GM19452 (cell line): ENCODE measurements around the gene HIP1R.

Source experiments
- ATAC-seq: cut with Tn5 transposase; IDR thresholded peaks from one replicate; pipeline ENCODE4 v1.9.1; 2021; ENCODE audit not compliant: unreplicated experiment

Gene HIP1R

DNA sequence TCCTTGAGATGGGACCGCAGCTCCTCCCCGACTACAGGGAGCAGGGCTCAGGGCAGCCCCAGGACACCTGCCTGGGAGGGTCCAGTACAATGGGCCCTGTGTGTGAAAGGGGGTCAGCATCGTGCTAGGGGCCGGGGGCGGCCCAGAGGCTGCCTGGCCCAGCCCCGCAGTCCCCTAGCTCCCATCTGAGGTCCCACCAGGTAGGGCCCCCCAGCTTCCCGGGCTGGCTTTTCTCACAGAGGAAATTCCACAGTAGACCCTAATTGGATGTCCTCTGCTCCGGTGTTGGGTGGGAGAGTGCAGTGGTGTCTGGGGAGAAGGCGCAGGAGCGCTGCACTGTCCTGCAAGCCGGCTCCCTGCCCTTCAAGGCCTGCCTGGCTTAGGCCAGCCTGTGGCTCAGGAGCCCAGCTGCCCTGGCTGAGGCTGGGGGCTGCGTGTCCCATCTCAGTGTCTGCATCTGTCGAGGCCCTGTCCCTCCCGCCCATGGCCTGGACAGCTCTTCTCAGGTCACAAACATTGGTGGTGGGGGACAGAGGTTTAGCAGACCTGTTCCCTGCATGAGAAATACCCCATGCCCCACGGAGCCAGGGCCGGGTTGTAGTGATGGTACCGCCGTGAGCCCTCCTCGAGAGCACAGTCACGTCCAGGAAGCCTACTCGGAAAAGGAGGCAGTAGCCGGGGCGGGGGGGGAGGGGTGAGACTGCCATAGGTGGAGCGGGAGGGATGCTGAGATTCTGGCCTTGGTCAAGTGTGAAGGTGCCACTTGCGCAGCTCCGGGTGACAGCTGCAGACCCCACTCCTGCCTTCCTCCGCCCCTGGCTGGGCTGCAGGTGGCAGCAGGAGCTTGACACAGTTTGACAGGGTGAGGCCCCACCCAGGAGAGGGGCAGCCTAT is 11.6 kb downstream of the HIP1R start:
- no peak for ATAC-seq

DNA sequence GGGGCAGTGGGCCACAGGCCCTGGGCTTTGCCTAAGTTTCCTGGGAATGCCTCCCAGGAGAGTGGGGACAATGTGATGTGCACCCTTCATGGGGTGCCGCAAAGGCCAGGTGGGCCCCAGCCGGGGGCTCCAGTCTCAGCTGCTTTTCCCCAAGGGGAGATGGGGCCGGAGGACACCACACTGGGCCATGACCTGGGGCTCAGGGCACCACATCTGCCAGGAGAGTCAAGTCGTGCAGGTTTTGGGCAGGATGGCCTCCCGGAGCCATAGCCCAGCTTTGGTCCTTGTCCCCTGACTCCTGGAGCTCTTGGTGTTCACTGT is 12.2 kb downstream of the HIP1R start:
- no peak for ATAC-seq

DNA sequence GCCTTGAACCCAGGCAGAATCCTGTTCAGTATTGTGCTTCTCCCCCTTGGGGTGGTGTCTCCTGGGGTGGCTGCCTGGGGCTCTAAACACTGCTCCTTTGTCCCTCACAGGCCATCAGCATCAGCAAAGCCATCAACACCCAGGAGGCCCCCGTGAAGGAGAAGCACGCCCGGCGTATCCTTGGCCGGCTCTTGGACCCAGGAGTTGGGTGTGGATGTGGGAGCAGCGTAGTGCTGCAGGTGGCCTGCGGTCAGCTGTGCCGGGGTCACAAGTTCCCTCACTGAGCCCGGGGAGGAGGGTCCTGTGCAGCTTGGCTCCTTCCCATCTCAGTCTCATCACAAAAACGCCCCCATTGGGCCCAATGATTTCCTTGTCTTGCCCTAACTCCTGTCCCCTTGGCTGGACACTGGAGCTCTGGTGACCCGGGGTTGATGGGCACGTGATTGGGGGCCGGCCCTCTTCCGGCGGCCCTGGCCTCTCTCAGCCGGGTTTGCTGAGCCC is 12.7 kb downstream of the HIP1R start:
- no peak for ATAC-seq

DNA sequence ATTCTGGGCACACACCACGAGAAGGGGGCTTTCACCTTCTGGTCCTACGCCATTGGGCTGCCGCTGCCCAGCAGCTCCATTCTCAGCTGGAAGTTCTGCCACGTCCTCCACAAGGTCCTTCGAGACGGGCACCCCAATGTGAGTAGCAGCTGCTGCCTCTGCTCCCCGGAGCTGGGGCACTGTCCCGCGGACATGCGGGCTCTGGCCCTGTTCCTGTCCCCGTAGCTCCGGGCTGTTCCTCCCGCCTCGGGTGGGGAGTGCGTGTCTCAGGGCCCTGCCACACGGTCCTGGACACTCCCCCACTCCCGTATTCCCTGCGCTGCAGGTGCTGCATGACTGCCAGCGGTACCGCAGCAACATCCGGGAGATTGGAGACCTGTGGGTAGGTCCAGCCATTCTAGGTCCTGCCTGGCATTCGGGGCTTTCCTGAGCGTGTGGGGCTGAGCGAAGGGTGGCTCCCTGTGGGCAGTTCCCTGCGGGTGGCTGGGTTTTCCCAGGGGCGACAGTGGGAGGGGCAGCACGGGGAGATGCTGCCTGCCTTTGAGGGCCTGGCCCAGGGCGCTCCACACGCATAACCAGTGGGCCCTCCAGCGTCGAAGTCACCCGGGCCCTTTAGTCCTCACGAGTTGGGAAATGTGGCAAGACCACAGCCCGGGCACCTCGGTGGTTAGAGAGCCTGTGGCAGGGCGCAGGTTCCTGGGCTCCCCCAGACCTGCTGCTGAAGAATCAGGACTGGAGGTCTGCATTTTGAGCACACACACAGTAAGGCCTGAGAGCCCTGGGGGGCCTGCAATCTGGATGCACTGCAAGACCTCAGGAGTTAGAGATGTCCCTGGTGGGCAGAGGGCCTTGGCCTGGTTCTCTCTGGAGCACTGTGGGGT is 13.5 kb downstream of the HIP1R start:
- ATAC-seq: no peak

DNA sequence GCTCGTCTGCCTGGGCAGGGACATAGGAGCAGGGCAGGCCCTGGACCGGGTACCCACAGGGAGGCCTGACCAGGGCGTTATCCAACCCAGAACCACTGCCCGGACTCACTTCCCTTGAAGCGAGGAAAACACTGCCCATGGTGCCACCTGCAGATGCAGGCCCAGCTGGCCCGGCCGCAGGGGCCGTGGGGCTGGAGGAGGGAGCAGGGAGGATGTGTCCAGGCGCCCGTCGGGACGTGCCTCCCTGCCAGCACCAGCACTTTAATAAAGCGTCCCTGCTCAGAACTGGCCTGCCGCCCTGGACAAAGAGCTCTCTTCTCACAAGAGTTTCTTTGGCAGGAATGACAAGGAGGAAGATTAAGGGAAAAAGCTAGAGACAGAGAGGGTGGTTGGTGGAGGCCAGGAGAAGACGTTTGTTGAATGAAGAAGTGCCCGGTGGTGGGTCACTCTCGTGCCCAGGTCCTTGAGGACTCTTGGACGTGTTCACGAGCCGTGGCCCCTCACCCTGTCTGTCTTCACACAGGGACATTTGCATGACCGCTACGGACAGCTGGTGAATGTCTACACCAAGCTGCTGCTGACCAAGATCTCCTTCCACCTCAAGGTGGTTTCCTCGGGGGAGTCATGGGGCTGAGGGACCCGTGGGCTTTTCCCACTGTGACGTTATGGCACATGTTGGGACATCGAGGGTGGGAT is 14.2 kb downstream of the HIP1R start:
- ATAC-seq: no peak

DNA sequence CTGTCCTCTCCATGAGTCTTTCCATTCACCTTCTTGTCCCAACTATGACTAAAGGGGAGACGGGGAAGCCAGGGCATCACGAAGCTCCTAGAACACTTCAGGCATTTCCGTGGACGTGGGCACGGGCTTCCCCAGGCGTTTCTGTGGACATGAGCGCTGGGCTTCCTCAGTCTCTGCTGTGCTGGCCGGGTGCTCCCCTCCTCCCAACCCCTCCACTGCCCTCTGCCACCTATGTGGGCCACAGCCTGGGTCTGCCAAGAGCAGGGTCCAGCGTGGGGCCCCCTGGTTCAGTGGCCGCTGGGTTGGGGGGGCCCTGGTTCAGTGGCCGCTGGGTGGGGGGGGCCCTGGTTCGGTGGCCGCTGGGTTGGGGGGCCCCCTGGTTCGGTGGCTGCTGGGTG is 14.8 kb downstream of the HIP1R start:
- no peak for ATAC-seq

DNA sequence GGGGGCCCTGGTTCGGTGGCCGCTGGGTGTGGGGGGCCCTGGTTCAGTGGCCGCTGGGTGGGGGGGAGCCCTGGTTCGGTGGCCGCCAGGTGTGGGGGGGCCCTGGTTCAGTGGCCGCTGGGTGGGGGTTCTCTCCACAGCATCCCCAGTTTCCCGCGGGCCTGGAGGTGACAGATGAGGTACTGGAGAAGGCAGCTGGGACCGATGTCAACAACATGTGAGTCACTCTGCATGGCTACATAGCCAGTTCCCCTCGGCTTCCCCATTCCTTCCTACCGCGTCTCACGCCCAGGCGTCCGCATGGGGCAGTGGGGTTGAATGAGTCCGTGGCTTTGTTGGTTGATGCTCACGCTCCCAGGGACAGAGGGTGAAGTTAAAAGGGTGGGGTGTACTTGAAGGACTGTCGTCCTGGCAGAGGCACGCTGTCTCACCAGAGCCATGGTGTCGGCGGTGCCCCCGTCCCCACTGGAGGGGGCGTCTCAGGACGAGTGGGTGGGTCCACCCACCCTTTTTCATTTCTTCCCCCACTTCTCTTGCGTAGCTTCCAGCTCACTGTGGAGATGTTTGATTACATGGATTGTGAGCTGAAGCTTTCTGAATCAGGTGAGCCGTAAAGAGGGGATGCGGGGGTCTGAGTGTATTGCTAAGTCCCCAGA is 15.6 kb downstream of the HIP1R start:
- no peak for ATAC-seq

DNA sequence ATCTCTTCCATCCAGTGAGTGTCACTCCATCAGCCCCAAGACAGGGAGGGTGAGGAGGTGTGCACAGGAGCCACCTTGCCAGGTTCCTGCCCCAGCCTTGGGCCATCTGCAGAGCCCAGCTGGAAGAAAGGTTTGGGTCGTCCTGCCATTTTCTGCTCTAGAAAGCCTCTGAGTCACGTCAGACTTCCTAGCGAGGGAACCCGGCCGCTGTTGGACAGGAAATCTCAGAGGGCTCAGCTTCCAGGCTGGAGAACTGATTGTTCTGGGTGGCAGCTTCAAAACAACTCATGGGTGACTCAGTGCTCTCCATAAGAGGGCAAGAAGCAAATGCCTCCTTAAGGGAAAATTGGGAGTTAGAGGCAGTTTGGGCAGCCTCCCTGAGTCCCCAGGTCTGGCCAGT is 16.6 kb downstream of the HIP1R start:
- ATAC-seq: no peak

DNA sequence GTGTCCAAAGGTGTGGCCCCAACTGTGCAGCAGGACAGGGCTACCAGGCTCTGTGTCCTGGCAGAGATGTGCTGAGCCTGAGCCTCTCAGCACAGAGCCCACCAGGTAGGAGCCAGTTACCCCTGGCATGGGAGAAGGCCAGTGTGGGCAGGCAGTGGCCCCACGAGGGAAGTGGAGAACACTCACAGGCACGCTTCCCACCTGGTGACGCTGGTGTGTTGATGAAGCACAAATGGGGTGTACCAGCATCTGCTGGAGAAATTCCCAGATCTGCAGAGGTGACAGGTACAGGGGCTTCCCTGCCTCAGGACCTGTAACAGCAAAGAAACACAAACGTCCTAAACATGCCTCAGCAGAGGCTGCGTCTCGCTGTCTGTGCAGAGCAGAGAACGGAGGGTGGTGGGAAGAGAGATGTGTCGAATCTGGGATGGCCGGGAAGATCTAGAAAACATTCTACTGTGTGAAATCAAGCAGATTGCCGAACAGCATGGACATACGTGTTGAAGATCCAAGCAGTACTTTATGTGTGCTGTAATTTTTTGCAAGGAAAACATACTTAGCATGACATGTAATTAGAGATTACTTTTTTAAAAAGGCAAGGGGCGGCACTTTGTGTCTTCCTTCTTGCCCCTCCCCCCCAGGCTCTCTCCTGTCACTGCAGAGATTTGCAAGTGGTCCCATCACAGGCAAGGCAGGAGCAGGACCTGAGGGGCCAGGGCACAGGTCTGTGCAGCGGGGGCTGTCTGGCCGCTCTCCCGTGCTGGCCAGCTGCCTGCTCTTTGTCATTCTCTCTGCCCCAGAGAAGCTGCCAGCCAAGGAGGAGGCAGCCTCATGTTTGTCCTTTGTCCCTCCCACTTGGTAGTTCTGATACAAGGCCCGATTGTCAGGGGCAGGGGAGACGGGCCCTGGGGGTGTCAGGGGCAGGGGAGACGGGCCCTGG is 17.3 kb downstream of the HIP1R start:
- no peak for ATAC-seq

DNA sequence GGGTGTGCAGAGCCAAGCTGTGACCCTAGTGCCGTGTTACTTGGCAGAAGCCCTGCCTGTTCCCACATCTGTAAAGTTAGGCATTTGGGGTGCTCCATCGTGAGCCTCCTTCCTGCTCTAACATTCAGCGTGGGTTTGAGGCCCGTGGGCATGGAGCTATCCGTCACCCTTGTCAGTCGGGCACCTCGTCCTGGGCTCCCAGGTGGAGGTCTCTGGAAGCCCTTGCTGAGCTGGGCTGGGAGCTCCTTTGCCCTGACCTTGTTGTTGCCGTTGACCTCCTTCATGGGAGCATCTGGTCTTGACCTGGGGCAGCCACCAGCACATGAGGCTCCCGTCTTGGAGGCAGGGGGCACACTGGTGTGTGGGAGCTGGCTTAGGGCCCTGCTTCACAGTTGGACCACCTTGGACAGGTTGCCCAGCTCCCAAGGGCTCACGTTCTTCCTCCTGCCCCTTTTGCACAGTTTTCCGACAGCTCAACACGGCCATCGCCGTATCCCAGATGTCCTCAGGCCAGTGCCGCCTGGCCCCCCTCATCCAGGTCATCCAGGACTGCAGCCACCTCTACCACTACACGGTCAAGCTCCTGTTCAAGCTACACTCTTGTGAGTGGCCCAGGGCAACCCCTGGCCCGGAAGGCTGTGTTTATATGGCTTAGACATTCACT is 18.5 kb downstream of the HIP1R start:
- ATAC-seq: no peak

DNA sequence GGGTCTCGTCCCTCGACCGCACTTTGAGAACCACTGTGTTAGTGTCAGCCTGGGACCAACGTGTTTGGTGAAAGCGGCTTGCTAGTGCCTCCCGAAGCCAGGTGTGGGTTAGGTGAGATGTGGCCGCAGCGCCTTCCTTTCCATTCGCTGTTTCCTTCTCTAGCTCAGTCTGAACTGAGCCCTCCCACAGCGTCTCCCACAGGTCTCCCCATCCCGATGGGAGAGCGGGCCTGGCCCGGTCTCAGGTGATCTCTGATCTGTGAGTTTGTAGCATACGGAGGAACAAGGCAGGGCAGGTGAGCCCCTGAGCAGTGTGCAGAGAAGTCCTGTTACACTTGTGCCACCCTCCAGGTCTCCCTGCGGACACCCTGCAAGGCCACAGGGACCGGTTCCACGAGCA is 19.3 kb downstream of the HIP1R start:
- no peak for ATAC-seq

DNA sequence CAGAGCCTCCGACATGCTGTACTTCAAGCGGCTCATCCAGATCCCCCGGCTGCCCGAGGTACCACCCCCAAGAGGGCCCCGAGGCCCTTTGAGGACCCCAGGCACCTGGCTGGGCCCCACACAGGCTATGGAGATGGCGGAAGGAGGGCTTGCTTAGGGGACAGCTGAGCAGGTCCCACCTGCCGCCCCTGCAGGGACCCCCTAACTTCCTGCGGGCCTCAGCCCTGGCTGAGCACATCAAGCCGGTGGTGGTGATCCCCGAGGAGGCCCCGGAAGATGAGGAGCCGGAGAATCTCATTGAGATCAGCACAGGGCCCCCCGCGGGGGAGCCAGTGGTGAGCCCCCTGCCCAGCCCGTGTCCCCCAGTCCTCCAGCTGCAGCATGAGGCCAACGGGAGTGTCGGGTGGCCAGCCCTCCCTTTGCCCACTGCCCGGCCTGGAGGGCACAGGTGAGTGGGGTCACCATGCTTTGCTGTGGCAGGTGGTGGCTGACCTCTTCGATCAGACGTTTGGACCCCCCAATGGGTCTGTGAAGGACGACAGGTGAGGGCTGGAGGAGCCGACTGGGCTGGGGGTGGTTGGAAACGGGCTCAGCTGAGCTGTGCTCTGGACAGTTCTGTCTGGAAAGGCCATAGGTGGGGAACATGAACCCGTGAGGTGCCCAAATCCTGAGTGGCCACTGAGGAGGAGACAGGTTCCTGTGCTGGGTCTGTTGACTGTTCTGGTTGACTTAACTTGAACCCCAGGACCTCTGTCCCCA is 20.0 kb downstream of the HIP1R start:
- no peak for ATAC-seq

DNA sequence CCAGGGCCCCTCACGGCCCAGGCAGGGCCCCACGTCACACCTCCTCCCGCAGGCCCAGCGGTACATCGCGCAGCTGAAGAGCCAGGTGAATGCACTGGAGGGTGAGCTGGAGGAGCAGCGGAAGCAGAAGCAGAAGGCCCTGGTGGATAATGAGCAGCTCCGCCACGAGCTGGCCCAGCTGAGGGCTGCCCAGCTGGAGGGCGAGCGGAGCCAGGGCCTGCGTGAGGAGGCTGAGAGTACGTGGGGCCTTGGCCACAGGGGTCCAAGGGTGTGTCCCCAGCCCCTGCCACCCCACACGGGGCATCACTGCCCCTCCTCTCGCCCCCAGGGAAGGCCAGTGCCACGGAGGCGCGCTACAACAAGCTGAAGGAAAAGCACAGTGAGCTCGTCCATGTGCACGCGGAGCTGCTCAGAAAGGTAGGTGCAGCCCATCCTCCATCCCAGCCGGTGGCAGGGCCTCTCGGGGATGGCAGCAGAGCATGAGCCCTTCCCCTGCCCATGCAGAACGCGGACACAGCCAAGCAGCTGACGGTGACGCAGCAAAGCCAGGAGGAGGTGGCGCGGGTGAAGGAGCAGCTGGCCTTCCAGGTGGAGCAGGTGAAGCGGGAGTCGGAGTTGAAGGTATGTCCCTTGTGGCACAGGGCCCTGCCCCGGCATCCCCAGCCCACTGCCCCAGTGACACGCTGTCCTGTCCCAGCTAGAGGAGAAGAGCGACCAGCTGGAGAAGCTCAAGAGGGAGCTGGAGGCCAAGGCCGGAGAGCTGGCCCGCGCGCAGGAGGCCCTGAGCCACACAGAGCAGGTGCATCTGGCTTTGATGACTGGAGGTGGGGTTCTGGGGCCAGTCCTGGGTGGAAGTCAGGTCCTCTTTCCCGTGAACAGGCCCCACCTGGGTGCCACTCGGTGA is 20.9 kb downstream of the HIP1R start:
- ATAC-seq: no peak

DNA sequence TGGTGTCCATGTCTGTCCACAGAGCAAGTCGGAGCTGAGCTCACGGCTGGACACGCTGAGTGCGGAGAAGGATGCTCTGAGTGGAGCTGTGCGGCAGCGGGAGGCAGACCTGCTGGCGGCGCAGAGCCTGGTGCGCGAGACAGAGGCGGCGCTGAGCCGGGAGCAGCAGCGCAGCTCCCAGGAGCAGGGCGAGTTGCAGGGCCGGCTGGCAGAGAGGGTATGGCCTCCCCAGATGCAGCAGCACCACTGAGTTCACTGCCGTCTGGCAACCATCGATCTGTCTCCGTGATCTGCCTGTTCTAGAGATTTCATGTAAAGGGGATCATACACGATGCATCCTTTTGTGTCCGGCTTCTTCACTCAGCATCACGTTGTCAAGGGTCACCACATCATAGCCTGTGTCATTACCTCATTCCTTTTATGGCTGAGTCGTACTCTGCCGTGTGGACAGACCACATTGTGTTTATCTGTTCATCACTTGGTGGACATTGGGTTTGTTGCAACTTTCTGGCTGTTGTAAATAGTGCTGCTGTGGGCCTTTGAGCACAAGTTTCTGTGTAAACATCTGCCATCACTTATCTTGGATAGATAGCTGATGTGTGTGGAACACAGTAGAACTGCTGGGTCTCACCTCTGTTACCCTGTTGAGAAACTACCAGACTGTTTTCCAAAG is 21.9 kb downstream of the HIP1R start:
- ATAC-seq: no peak

DNA sequence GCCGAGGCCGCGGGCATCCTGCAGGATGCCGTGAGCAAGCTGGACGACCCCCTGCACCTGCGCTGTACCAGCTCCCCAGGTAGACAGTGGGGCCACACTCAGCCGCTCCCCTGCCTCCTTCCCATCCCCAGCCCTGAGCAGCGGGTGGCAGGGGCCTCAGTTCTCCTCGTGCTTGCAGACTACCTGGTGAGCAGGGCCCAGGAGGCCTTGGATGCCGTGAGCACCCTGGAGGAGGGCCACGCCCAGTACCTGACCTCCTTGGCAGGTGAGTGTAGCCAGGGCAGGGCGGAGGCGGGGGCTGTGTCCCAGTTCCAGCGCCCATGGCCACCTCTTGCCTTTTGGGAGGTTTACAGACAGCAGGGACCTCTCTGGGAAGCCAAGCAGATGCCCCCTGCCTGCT is 22.9 kb downstream of the HIP1R start:
- ATAC-seq: no peak

DNA sequence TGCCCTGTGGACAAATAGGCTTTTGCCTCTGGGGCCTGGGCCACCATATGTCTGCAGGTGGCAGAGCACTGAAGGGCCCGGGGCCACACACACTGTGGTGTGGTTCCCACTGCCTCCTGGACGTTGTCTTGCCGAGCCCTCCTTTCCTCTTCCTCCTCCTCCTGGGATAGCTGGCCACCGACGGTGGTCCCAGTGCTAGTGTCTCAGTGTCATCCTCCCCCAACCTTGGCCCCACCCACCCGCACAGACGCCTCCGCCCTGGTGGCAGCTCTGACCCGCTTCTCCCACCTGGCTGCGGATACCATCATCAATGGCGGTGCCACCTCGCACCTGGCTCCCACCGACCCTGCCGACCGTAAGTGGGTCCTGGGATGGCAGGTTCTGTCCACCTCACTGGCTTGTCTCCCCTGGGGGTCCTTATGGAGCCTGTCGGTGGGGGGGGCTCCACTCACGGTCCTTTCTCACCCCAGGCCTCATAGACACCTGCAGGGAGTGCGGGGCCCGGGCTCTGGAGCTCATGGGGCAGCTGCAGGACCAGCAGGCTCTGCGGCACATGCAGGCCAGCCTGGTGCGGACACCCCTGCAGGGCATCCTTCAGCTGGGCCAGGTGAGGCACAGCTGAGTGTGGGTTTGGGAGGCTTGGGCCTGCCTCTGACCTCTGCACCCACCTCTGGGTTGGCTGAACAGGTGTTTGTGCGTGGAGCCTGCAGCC is 23.5 kb downstream of the HIP1R start:
- no peak for ATAC-seq
